ENCODE data around the gene YIF1B.

DNA sequence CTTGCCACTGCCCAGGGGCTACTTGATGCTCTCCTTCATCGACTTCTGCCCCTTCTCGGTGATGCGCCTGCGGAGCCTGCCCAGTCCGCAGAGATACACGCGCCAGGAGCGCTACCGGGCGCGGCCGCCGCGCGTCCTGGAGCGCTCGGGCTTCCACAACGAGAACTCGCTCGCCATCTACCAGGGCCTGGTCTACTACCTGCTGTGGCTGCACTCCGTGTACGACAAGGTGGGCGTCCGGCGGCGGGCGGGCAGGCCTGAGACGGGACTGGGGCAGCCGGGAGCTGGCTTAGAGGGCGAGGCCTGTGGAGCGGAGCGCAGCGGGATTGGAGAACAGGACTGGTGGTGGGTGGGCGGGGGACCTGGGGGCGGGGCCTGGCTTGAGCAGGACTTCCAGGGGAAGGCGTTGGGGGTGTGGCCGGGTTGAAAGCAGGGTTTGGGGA, 45.9 kb upstream of the YIF1B start:
- TF ChIP-seq, protein P1, sequence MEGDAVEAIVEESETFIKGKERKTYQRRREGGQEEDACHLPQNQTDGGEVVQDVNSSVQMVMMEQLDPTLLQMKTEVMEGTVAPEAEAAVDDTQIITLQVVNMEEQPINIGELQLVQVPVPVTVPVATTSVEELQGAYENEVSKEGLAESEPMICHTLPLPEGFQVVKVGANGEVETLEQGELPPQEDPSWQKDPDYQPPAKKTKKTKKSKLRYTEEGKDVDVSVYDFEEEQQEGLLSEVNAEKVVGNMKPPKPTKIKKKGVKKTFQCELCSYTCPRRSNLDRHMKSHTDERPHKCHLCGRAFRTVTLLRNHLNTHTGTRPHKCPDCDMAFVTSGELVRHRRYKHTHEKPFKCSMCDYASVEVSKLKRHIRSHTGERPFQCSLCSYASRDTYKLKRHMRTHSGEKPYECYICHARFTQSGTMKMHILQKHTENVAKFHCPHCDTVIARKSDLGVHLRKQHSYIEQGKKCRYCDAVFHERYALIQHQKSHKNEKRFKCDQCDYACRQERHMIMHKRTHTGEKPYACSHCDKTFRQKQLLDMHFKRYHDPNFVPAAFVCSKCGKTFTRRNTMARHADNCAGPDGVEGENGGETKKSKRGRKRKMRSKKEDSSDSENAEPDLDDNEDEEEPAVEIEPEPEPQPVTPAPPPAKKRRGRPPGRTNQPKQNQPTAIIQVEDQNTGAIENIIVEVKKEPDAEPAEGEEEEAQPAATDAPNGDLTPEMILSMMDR (IDR thresholded peaks at IDR 0.05) = peak in 3 of 6 experiments; percentile 37 to 56 (median 47)
- TF ChIP-seq POLR2A (IDR thresholded peaks at IDR 0.05) = no peak

Measured in esophagus squamous epithelium (tissue), 4 donors.